ENCODE results near the gene WAC. TPM values are rescaled to one million over a fixed set of nuclear protein-coding genes. Genes with fewer than 3 reads are reported as not detected.

The WAC gene
- total and polyA plus RNA-seq, 9 of the 15 experiments (the other 6 are each of a cell fraction or from before 2014, with no cell fraction given): 24.8 to 123 (median 78.2) TPM

DNA sequence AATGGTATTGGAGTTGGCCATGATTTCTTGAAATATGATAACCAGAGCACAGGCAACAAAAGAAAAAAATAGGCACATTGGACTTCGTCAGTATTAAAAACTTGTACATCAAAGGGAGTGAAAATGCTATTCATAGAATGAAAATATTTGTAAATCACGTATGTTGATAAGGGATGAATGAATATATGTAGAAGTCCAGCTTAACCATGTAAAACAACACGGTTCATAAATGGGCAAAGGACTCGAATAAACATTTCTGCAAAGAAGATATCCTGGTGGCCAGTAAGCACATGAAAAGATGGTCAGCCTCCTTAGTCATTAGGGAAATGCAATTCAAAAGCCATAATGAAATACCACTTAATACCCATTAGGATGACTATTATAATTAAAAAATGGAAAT, 68.1 kb downstream of the WAC start (continued):
- TF ChIP-seq, protein P1, sequence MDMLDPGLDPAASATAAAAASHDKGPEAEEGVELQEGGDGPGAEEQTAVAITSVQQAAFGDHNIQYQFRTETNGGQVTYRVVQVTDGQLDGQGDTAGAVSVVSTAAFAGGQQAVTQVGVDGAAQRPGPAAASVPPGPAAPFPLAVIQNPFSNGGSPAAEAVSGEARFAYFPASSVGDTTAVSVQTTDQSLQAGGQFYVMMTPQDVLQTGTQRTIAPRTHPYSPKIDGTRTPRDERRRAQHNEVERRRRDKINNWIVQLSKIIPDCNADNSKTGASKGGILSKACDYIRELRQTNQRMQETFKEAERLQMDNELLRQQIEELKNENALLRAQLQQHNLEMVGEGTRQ (CRISPR knock-in tag; IDR thresholded peaks at IDR 0.05): no peak
- TF ChIP-seq CHD4 (IDR thresholded peaks at IDR 0.05; ENCODE audit: insufficient read depth, insufficient replicate concordance, low read depth, low read length, poor library complexity, severe bottlenecking) (no peak), PURB (CRISPR knock-in tag; IDR thresholded peaks at IDR 0.05; ENCODE audit: low read depth) (no peak), CAMTA2 (CRISPR knock-in tag; conservative IDR thresholded peaks at IDR 0.05) (no peak), RBM15 (IDR thresholded peaks at IDR 0.05; ENCODE audit: insufficient read depth, low read length) (no peak), KHSRP (IDR thresholded peaks at IDR 0.05) (no peak), ZBTB49 (CRISPR knock-in tag; IDR thresholded peaks at IDR 0.05; ENCODE audit: borderline replicate concordance) (no peak), TFAP4 (CRISPR knock-in tag; IDR thresholded peaks at IDR 0.05; ENCODE audit: borderline replicate concordance) (no peak), WHSC1 (IDR thresholded peaks at IDR 0.05; ENCODE audit: low read length) (no peak), XRCC4 (IDR thresholded peaks at IDR 0.05; ENCODE audit: extremely low read depth, insufficient read depth, insufficient read length) (no peak), ZNF280A (IDR thresholded peaks at IDR 0.05; ENCODE audit: low read depth, partially characterized antibody) (no peak), TEAD2 (tag; IDR thresholded peaks at IDR 0.05) (no peak)
- TF ChIP-seq, protein P2, sequence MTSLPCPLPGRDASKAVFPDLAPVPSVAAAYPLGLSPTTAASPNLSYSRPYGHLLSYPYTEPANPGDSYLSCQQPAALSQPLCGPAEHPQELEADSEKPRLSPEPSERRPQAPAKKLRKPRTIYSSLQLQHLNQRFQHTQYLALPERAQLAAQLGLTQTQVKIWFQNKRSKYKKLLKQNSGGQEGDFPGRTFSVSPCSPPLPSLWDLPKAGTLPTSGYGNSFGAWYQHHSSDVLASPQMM (CRISPR knock-in tag; IDR thresholded peaks at IDR 0.05): no peak

Data from K562 (cell line).